AG04450 (cell line): ENCODE results near the gene ENTREP1. TPM values are rescaled to one million over a fixed set of nuclear protein-coding genes. Genes with fewer than 3 reads are reported as not detected.

Source experiments
- CTCF ChIA-PET: fragments of 300-600, 350-600 bp; formaldehyde crosslinking; extraction: SDS; loops from one replicate; lab custom pipeline; 2022; ENCODE audit warnings: antibody characterized with exemption, inconsistent platforms; lab: Charles Lee
- POLR2A ChIA-PET: fragments of 350-600 bp; formaldehyde crosslinking; extraction: SDS; loops from one replicate; lab custom pipeline; 2021; ENCODE audit warnings: antibody characterized with exemption, inconsistent platforms; lab: Yijun Ruan, JAX
- DNase-seq: peaks from one replicate; pipeline ENCODE4 v3.0.0-alpha.2; 2011; ENCODE audit warnings: low read depth, low spot score
- H3K27ac ChIP-seq: one replicate; pipeline ENCODE4 v1.5.1; 2012; ENCODE audit warnings: low read depth, low read length, control low read depth
- H3K27me3 ChIP-seq: one replicate; pipeline ENCODE4 v1.6.0; 2012; ENCODE audit warnings: low read length; ENCODE audit not compliant: control insufficient read depth, insufficient read depth
- H3K4me3 ChIP-seq: 2 replicates; pipeline ENCODE4 v1.5.1; 2011; ENCODE audit warnings: mild to moderate bottlenecking, low read depth, low read length, control low read depth
- H3K9me3 ChIP-seq: 2 replicates; pipeline ENCODE4 v1.5.1; 2012; ENCODE audit warnings: low read length; ENCODE audit not compliant: control insufficient read depth, insufficient read depth
- polyA plus RNA-seq: library from polyadenylated mRNA; depleted of rRNA; stranded (reverse); fragments of >200 nt; gene quantifications from 2 replicates; pipeline ENCODE4 v1.2.3, GENCODE V29; 2011
- TF ChIP-seq, protein P1 (sequence below): IDR thresholded peaks from 2 replicates; pipeline ENCODE4 v1.5.1; 2011; ENCODE audit warnings: low read depth, low read length, control low read depth, inconsistent platforms

Gene ENTREP1
- polyA plus RNA-seq, 1 experiment: not detected

DNA sequence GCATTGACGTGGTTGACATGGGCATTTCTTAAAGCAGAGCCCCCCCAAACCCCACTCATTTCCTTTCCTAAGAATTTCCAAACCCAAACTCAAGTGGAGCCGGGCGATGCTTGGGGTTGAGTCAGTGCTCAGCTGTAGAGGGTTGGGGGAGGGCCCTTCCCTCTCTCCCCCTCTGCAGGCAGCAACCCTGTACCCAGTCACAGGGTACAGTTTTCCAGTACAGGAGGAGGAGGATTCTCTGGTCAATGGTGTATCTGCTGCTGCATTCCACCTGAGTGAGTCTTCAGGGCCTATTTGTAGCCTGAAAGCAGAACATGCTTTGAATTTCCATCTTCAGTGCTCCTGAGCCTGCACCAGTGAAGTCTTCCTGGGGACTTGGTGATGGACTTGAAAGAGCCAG, 55.8 kb downstream of the ENTREP1 start:
- H3K27ac ChIP-seq: no peak overlapping the region
- no peak overlapping the region for H3K4me3 ChIP-seq
- H3K9me3 ChIP-seq: no peaks in the 10 kb centered on the region
- TF ChIP-seq, protein P1, sequence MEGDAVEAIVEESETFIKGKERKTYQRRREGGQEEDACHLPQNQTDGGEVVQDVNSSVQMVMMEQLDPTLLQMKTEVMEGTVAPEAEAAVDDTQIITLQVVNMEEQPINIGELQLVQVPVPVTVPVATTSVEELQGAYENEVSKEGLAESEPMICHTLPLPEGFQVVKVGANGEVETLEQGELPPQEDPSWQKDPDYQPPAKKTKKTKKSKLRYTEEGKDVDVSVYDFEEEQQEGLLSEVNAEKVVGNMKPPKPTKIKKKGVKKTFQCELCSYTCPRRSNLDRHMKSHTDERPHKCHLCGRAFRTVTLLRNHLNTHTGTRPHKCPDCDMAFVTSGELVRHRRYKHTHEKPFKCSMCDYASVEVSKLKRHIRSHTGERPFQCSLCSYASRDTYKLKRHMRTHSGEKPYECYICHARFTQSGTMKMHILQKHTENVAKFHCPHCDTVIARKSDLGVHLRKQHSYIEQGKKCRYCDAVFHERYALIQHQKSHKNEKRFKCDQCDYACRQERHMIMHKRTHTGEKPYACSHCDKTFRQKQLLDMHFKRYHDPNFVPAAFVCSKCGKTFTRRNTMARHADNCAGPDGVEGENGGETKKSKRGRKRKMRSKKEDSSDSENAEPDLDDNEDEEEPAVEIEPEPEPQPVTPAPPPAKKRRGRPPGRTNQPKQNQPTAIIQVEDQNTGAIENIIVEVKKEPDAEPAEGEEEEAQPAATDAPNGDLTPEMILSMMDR: no peak
- POLR2A ChIA-PET: no interaction called here
- CTCF ChIA-PET: no interaction called here
- no peak for DNase-seq
- H3K27me3 ChIP-seq: peaks cover 6% of the 10 kb centered on the region

DNA sequence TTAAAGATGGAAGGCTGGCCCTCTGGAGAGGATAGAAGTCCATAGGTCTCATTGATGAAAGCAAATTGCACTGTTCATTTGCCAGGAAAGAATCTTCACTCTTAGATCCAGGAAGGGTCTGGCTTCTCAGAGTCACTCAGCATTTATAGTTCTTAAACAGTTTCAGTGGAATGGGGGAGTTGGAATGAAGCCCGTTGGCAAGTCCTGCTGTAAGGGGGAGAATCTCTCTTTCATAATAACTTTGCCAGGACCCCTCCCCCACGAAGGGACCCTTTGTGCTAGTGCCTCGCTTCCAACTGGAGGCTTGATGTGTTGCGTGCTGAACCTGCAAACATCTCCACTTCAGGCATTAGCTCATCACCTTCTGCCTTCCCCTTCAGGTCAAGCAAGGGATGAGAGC, 57.1 kb downstream of the ENTREP1 start:
- Histone ChIP-seq H3K27ac (no peak overlapping the region), H3K9me3 (no peaks in the 10 kb centered on the region), H3K4me3 (no peak overlapping the region), H3K27me3 (peaks cover 6% of the 10 kb centered on the region)
- ChIA-PET CTCF (no interaction called here), POLR2A (no interaction called here)
- DNase-seq: no peak
- TF ChIP-seq, protein P1: no peak

DNA sequence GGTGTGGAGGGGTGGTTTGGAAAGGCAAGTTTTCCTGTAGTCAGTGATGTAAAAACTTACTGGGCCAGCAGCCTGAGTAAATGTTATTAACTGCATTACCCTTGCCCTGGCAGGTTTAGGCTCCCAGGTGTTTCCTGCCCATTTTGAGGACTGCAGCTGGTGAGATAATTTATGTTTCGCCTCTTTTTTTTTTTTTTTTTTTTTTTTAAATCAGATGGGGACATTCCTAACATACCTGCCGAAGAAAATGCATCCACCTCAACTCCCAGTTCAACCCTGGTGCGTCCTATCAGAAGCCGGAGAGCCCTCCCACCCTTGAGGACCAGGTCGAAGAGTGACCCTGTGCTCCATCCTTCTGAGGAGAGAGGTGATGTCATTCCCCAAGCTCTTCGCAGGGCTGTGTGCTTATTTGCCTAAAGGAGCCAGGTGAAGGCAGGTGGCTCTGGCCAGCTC, 60.6 kb downstream of the ENTREP1 start:
- Histone ChIP-seq H3K27me3 (peaks cover 14% of the 10 kb centered on the region), H3K9me3 (no peaks in the 10 kb centered on the region), H3K27ac (no peak overlapping the region), H3K4me3 (no peak overlapping the region)
- ChIA-PET POLR2A (no interaction called here), CTCF (interaction anchor here (0.6 kb wide), 1 partner anchor 466 kb away, joined by 3 read pairs; no protein-coding TSS in a partner anchor)
- DNase-seq: no peak
- TF ChIP-seq, protein P1: no peak

DNA sequence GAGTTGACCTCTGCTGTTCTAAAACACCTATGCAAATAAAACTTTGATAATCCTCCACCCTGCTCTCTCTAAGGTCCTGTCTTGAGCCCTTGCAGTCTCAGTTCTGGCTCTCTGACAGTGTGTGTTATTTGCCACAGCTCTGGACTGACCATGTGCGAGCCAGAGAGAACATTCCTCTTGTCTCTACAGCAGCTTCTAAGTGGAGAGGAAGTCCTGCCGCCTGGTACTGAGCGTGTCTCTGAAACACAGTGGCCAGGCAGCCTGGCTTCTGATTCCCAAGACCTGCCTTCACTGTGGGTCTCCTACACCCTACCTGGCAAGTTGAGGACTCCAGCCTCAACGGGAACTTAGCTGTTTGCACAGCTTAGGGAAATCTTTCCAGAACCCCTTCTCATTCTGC, 61.6 kb downstream of the ENTREP1 start:
- Histone ChIP-seq H3K9me3 (no peaks in the 10 kb centered on the region), H3K4me3 (no peak overlapping the region), H3K27me3 (peaks cover 14% of the 10 kb centered on the region), H3K27ac (no peak overlapping the region)
- TF ChIP-seq, protein P1: no peak
- ChIA-PET POLR2A (no interaction called here), CTCF (no interaction called here)
- DNase-seq: no peak

DNA sequence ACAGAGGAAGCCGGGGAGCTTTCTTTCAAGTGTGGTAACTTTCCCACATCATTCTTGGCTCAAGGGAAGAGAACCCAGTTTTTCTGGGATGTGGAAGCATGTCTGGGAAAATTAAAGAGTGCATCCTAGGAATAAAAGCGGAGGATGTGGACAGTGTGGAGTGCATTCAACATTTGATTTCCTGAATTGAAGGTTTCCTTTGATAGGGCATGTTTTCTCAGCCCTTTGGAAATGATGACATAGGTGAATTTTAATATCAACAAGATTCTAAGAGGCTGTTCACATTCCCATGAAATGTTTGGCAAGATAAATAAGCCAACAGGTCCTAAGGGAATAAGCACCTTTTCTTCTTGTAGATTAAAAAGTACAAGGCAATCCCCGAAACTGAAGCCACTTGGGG, 63.6 kb downstream of the ENTREP1 start:
- Histone ChIP-seq H3K9me3 (no peaks in the 10 kb centered on the region), H3K27me3 (peaks cover 14% of the 10 kb centered on the region), H3K27ac (no peak overlapping the region), H3K4me3 (no peak overlapping the region)
- TF ChIP-seq, protein P1: no peak
- CTCF ChIA-PET: no interaction called here
- no peak for DNase-seq
- POLR2A ChIA-PET: no interaction called here
